GM21723 (cell line): ENCODE results near the gene PSMB9.
"Not testable (repeated sequence)": the region's sequence is repeated elsewhere in the genome, so short reads cannot be mapped to it uniquely, and the experiment has no call there.

Experiments used
- ATAC-seq: cut with Tn5 transposase; IDR thresholded peaks from one replicate; pipeline ENCODE4 v1.9.1; 2021; ENCODE audit warnings: mild to moderate bottlenecking, moderate library complexity; ENCODE audit not compliant: unreplicated experiment

Gene PSMB9

DNA sequence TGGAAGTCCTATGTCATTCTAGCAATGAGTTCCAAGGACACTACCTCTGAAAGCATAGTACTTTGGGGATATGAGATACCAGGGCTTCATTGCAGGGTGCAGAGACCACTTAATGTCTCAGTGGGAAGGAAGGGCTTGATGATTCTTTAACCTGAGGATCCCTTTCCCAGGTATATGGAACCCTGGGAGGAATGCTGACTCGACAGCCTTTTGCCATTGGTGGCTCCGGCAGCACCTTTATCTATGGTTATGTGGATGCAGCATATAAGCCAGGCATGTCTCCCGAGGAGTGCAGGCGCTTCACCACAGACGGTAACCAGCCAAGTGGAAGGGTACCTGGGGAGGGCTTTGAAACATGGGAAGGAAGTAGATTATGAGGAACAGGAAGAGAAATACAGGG, 4.2 kb downstream of the PSMB9 start:
- ATAC-seq, result no peak

DNA sequence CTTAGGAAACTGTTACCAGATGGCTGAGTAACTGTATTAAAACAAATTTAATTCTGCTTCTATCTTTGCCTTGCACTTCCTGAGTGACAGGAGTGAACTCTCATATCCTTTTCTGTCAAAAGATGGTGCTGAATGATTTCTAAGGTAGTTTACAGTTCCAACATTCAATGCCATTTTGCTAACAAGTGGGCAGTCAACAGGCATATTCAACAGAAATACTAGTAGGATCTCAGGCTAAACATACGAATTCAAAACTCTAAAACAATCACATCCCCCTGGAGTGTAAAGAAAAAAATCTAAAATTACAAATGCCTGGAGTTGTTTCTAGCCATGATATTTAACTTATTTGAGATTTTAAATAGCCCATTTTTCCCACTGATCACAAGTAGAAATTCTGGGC, 6.7 kb downstream of the PSMB9 start:
- ATAC-seq, result no peak

GRCh38 chr6:32862725-32863124, 8.7 kb downstream of the PSMB9 start:
- ATAC-seq, result no peak

- ATAC-seq, result no peak
These were observed 11.9 kb downstream of the PSMB9 start for GRCh38 chr6:32865724-32866443.

GRCh38 chr6:32867022-32867477, 13.1 kb downstream of the PSMB9 start:
- no peak for ATAC-seq

- ATAC-seq, result no peak
These were observed 13.7 kb downstream of the PSMB9 start for GRCh38 chr6:32867554-32868256.

GRCh38 chr6:32868257-32868788, 14.3 kb downstream of the PSMB9 start:
- no peak for ATAC-seq

DNA sequence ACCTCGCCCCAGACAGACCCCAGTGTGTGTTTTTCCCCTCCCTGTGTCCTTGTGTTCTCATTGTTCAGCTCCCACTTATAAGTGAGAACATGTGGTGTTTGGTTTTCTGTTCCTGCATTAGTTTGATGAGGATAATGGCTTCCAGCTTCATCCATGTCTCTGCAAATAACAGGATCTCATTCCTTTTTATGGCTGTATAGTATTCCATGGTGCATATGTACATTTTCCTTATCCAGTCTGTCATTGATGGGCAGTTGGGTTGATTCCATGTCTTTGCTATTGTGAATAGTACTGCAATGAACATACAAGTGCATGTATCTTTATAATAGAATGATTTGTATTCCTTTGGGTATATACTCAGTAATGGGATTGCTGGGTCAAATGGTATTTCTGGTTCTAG, 20.0 kb downstream of the PSMB9 start:
- ATAC-seq, result not testable (repeated sequence)

DNA sequence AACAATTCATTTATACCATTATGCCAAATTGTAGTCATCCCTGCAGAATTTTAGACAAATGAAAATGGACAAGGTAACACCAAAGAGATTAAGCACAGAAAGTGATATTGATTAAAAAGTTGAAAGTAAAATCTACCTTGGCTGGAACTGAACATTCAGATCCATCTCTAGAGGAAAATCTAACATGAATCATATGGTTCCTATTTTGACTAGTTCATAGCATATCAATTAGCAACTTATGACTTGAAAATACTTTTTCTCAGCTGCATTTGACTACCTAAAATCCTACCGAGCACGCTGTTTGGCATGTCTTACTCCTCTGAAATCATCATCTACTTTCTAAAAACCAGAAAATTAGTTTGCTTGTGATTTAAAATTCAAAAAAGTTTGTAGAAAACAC, 22.6 kb downstream of the PSMB9 start:
- no peak for ATAC-seq

- no peak for ATAC-seq
These were observed 25.7 kb downstream of the PSMB9 start for GRCh38 chr6:32879691-32880090.

DNA sequence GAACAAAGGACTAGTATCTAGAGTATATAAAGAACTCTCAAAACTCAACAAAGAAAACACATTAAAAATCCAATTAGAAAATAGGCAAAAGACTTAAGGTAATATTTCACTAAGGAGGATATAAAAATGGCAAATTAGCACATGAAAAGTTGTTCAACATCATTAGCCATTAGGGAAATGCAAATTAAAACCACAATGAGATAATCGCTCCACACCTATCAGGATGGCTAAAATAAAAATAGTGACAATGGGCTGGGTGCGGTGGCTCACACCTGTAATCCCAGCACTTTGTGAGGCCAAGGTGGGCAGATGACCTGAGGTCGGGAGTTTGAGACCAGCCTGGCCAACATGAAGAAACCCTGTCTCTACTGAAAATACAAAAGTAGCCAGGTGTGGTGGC, 27.0 kb downstream of the PSMB9 start:
- not testable (repeated sequence) for ATAC-seq

- no peak for ATAC-seq
These were observed 28.9 kb downstream of the PSMB9 start for GRCh38 chr6:32882879-32883250.

GRCh38 chr6:32883789-32884188, 29.8 kb downstream of the PSMB9 start:
- no peak for ATAC-seq

- ATAC-seq, result no peak
These were observed 31.8 kb downstream of the PSMB9 start for GRCh38 chr6:32885698-32886286.

- no peak for ATAC-seq
These were observed 32.8 kb downstream of the PSMB9 start for GRCh38 chr6:32886681-32887383.

DNA sequence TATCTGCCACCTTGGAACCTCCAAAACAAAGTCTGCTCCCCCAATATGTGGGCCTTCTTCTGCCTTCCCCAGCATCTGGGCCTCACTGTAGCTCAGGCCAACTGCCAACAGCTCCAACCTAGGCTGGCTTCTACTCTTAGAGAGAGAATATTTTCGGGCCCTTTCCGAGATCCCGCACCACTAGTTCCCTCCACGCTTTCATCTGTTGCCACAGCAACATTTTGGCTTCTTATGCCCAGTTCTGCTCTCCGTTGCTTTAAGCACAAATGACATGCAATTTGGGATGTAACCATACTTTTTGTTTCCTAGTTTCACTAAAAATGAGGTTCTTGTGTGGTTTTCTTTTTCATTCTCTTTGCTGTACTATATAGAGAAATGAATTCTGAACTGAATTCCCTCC, 33.6 kb downstream of the PSMB9 start:
- no peak for ATAC-seq

DNA sequence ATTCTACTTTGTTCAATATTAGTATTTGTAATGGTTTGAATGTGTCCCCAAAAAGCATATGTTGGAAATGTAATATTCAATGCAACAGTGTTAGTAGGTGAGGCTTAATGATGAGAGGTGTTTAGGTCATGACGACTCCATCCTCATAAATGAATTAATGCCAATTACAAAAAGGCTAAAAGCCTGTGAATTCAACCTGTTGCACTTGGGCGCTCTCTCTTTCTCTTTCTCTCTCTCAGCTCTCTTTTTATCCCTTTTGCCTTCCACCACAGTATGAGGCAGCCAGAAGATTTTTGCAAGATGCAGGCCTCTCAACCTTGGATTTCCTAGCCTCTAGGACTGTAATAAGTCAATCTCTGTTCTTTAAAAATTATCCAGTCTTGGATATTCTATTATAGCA, 34.6 kb downstream of the PSMB9 start:
- ATAC-seq, result no peak

- no peak for ATAC-seq
These were observed 35.5 kb downstream of the PSMB9 start for GRCh38 chr6:32889533-32889932.

- no peak for ATAC-seq
These were observed 36.8 kb downstream of the PSMB9 start for GRCh38 chr6:32890831-32891230.

DNA sequence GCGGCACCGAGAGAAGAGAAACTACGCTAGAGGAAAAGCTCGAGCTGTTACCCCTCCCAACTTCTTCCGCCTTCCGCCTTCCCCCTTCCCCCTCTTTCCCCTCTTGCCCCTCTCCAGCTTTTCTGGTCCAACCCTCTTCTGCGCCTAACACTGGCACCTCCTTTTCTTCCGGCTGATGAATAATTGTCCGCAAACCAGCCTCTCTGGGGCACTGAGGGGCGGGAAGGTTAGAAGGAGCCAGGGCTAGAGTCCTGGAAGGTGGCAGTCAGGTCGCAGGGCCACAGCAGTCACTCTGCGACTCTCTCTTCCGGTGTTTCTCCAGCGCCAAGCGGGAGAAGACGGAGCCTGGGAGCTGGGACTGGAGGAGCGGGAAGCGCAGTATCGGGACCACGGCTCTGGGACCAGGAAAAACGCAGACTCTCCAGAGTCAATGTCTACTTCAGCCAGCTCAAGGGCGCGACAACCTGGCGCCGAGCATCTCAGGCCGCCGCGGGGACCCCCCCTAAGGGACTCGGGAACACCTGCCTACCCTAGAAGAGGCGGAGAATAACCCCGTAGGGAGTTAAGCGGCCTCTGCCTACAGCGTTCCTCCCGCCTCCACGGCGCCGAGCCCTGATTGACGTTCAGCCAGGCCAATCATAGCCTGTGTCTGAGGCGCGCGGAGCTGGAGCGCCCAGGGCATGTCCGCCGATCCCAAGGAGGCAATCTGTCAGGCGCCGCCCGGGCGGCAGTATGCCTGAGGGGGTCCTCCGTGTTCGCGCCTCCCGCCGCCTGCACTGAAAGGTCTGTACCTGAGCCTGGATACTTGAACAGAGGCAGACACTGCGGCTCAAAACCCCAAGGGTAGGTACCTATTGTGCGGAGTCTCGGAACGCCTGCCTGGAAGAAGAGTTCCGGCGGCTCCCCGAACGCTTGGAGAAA, 40.4 kb downstream of the PSMB9 start:
- peak; percentile 95 for ATAC-seq
